ENCODE data around the gene PRPS2.

DNA sequence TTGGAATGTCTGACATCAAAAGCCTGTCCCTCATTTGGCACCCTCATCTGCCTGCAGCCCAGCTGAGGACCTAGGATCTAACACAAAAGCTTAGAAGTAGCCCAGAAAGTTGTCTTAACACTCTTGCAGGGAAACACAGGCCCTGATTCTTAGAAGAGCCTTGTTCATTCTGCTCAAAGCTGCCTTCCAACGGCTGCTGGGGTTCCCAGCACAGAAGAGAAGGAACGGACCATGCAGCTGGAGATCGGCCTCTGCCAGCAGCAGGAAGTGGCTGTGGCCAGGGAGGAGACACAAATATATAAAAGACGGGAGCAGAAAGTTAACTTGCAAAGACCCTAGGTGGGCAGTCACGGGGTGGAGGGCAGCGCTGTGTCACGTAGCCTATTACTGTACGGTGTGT lies 20.4 kb downstream of the PRPS2 start:
- TF ChIP-seq, protein P1, sequence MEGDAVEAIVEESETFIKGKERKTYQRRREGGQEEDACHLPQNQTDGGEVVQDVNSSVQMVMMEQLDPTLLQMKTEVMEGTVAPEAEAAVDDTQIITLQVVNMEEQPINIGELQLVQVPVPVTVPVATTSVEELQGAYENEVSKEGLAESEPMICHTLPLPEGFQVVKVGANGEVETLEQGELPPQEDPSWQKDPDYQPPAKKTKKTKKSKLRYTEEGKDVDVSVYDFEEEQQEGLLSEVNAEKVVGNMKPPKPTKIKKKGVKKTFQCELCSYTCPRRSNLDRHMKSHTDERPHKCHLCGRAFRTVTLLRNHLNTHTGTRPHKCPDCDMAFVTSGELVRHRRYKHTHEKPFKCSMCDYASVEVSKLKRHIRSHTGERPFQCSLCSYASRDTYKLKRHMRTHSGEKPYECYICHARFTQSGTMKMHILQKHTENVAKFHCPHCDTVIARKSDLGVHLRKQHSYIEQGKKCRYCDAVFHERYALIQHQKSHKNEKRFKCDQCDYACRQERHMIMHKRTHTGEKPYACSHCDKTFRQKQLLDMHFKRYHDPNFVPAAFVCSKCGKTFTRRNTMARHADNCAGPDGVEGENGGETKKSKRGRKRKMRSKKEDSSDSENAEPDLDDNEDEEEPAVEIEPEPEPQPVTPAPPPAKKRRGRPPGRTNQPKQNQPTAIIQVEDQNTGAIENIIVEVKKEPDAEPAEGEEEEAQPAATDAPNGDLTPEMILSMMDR (optimal IDR thresholded peaks at IDR 0.05 in 1 of 3, IDR thresholded peaks at IDR 0.05 in 1 of 3, conservative IDR thresholded peaks at IDR 0.05 in 1 of 3; ENCODE audit: extremely low read depth in 1 of 3, insufficient read depth in 2 of 3, low read length in 3 of 3): no peak
- no peak for TF ChIP-seq EZH2 (IDR thresholded peaks at IDR 0.05; ENCODE audit: low read length)
